Measurements from ENCODE around the gene FAM124A.

DNA sequence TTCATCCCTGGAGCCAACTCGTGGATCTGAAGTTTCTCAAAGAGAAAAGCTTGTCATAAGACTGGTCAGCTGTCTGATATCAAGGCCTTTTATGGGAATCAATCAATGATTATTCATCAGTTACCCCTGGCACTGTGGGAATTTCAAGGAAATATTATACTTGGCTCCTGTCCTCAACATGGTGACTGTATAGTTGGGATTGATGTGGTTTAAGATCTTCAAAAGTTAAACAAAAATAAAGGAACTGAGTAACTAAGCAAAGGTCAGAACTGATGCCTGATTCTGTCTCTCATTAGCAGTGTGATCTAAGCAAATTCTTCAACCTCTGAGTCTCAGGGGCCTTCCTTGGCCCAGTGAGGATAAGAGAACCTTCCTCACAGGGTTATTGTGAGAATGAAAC lies 95.1 kb downstream of the FAM124A start:
- TF ChIP-seq, protein P1, sequence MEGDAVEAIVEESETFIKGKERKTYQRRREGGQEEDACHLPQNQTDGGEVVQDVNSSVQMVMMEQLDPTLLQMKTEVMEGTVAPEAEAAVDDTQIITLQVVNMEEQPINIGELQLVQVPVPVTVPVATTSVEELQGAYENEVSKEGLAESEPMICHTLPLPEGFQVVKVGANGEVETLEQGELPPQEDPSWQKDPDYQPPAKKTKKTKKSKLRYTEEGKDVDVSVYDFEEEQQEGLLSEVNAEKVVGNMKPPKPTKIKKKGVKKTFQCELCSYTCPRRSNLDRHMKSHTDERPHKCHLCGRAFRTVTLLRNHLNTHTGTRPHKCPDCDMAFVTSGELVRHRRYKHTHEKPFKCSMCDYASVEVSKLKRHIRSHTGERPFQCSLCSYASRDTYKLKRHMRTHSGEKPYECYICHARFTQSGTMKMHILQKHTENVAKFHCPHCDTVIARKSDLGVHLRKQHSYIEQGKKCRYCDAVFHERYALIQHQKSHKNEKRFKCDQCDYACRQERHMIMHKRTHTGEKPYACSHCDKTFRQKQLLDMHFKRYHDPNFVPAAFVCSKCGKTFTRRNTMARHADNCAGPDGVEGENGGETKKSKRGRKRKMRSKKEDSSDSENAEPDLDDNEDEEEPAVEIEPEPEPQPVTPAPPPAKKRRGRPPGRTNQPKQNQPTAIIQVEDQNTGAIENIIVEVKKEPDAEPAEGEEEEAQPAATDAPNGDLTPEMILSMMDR (IDR thresholded peaks at IDR 0.05 in 2 of 3, conservative IDR thresholded peaks at IDR 0.05 in 1 of 3; ENCODE audit: borderline replicate concordance in 1 of 3, insufficient read depth in 1 of 3, low read depth in 2 of 3, low read length in 2 of 3): no peak
- TF ChIP-seq EZH2 (IDR thresholded peaks at IDR 0.05) (no peak), TCF7L2 (IDR thresholded peaks at IDR 0.05; ENCODE audit: borderline replicate concordance, extremely low read depth, insufficient read depth, insufficient read length) (no peak), POLR2A (IDR thresholded peaks at IDR 0.05; ENCODE audit: borderline replicate concordance, extremely low read depth, insufficient read depth, insufficient read length) (no peak), CBX3 (IDR thresholded peaks at IDR 0.05; ENCODE audit: low read depth) (no peak), JUND (IDR thresholded peaks at IDR 0.05) (no peak), EGR1 (IDR thresholded peaks at IDR 0.05; ENCODE audit: low read depth) (no peak), POLR2AphosphoS5 (IDR thresholded peaks at IDR 0.05; ENCODE audit: low read depth, low read length) (no peak), ZFX (IDR thresholded peaks at IDR 0.05) (no peak), FOSL1 (IDR thresholded peaks at IDR 0.05; ENCODE audit: low read depth) (no peak), CEBPB (IDR thresholded peaks at IDR 0.05; ENCODE audit: low read depth) (no peak)
- TF ChIP-seq, protein P2, sequence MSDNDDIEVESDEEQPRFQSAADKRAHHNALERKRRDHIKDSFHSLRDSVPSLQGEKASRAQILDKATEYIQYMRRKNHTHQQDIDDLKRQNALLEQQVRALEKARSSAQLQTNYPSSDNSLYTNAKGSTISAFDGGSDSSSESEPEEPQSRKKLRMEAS (IDR thresholded peaks at IDR 0.05): no peak
- TF ChIP-seq, protein P3, sequence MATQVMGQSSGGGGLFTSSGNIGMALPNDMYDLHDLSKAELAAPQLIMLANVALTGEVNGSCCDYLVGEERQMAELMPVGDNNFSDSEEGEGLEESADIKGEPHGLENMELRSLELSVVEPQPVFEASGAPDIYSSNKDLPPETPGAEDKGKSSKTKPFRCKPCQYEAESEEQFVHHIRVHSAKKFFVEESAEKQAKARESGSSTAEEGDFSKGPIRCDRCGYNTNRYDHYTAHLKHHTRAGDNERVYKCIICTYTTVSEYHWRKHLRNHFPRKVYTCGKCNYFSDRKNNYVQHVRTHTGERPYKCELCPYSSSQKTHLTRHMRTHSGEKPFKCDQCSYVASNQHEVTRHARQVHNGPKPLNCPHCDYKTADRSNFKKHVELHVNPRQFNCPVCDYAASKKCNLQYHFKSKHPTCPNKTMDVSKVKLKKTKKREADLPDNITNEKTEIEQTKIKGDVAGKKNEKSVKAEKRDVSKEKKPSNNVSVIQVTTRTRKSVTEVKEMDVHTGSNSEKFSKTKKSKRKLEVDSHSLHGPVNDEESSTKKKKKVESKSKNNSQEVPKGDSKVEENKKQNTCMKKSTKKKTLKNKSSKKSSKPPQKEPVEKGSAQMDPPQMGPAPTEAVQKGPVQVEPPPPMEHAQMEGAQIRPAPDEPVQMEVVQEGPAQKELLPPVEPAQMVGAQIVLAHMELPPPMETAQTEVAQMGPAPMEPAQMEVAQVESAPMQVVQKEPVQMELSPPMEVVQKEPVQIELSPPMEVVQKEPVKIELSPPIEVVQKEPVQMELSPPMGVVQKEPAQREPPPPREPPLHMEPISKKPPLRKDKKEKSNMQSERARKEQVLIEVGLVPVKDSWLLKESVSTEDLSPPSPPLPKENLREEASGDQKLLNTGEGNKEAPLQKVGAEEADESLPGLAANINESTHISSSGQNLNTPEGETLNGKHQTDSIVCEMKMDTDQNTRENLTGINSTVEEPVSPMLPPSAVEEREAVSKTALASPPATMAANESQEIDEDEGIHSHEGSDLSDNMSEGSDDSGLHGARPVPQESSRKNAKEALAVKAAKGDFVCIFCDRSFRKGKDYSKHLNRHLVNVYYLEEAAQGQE (IDR thresholded peaks at IDR 0.05; ENCODE audit: low read depth): no peak
